IPS DF 19.7 (cell line): ENCODE data around the gene IL21R.
"Not testable (repeated sequence)": the region's sequence is repeated elsewhere in the genome, so short reads cannot be mapped to it uniquely, and the experiment has no call there.

Experiments
- DNase-seq: peaks from one replicate; pipeline ENCODE4 v3.0.0-alpha.2; 2013; ENCODE audit warnings: low read depth, low spot score

Gene IL21R

DNA sequence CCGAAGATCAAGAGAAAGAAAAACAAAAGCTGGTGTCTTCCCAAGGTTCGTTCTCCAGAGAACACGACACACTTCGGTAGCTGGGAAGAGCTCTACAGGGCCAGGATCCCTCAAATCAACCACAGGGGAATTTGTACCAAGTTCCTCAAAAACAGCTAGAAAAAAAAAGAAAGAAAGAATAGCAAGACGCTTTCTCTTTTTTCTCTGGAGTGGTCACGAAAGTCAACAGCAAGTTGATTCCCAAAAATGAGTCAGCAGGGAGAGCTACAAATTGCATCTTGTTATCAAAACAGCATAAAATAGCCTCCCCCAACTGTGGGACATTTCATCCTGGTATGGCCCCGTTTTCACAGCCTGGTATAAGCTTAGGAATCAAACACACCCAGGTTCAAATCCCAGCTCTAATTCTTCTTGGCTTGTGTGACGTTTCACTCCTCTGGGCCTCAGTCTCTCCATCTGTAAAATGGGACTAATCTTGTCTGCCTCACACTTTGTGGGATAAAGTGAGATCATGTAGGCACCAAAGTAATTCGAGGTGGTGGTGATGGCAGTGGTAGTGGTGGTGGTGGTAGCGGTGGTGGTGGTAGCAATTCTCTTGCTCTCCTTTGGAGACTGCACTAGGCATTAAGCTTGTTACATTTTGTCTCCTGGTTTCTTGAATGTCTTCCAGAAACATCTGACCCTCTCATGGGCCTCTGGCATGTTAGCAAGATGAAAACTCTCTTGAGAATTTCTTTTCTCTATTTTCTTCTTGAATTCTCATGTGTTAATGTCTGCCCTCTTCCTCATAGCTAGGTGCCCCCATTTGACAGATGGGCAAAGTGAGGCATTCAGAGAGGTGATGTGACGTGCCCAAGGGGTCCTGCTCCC, 988 bp upstream of the IL21R start:
- DNase-seq = no peak

- no peak for DNase-seq
Observed at GRCh38 chr16:27402569-27402963, 592 bp downstream of the IL21R start.

DNA sequence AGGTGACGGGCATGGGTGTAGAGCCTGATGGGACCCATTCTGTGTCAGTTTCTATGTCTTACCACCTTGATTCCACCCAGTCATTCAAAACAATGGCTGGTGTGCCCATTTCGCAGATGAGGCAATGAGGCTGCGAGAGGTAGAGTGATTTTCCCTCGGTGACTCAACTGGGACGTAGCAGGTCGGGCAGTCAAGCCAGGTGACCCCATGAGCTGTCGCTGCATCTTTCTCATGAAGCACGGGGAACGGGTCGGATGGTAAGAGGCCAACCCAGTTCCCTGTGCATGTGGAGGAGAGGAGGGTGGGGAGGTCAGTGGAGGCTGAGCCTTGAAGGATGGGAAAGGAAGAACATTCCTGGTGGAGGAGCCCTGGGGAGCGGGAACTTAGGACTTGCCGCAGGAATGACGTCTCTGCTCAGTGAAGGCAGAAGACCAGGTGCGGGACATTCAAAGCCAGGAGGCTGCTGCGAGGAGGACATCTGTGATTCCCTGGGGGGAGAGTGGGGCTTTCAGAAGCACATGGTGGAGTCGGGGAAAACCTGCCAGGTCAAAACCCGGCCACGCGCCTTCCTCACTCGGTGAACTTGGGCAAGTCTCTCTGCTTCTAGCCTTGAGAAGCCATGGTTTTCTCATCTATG, 1.1 kb downstream of the IL21R start:
- DNase-seq = no peak

DNA sequence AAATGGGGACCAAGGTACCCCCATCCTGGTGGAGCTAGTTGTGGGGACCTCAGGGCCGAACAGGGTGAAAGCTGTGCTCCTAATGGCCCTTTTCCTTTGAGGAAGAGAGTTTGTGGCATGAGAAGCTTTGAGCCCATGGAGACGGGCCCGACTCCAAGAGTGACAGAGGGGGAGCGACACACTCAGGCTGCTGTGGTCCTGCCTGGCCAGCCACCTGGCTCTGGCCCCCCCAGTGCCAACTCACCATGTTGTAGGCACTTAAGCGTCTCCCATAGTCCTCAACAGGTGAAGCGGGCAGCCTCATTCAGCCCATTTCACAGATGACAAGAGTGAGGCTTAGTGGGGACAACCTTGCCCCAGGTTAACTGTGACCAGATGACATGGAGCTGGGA, 1.6 kb downstream of the IL21R start:
- no peak for DNase-seq

DNA sequence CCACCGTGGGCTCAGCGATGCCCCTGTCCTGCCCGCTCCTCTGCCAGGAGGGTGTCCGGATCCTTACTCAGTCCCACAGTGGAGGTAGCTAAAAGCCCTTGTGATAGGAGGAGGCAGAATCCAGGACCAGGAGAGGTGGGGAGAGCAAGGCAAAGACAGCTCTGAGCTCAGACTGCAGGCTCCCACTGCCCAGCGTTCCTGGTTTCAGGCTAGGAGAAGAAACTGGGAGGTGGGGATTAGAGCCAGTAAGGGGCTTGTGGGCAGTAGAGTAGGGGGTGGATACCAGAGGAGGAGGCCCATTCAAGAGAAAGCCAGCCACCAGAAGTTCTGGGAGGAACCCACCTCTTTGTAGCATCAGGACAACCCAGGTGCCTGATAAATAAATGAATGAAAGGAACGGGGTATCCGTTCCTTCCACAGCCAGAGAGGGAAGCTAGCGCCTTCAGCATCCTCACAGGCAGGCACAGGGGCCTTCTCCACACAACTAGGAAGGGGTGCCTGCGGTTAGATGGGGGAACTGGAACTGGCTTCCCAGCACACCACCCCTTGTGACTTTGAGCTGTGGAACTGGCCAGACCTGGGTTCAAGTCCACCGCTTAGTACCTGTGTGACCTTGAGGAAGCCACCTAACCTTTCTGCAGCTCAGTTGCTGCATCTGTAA, 2.3 kb downstream of the IL21R start:
- DNase-seq = no peak

- DNase-seq = no peak
Observed at GRCh38 chr16:27405546-27406451, 3.8 kb downstream of the IL21R start.

- no peak for DNase-seq
Observed at GRCh38 chr16:27406511-27407128, 4.6 kb downstream of the IL21R start.

GRCh38 chr16:27407133-27407532, 5.2 kb downstream of the IL21R start:
- DNase-seq = no peak

DNA sequence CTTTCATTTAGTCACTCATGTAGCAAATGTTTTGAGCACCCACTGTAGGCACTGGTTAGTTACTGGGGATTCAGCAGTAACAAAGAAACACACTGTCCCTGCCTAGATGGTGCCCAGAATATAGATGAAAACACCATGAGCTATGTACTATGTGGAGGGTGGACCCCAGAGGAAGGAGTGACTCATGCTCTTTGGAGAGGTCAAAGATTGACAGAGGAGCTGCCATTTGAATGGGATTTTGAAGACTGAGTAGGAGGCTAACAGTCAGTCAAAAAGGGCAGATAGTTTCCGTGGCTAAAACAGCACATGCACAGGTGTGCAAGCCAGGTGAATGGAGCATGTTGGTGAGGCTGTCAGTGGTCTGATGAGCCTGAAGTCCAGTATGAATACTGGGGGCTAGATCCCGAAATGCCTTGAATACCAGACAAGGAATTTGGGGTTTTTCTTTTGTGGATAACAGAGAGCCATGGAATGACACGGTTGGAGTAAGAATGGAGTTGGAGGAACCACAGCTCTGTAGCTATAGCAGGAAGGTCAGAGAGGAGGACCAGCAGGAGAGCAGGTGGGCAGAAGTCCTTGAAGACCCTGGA, 6.1 kb downstream of the IL21R start:
- DNase-seq = no peak

- no peak for DNase-seq
Observed at GRCh38 chr16:27408602-27409031, 6.6 kb downstream of the IL21R start.

- not testable (repeated sequence) for DNase-seq
Observed at GRCh38 chr16:27409958-27410357, 8.0 kb downstream of the IL21R start.

GRCh38 chr16:27410761-27411160, 8.8 kb downstream of the IL21R start:
- no peak for DNase-seq

- no peak for DNase-seq
Observed at GRCh38 chr16:27413956-27414355, 12.0 kb downstream of the IL21R start.

GRCh38 chr16:27414788-27415431, 12.9 kb downstream of the IL21R start:
- DNase-seq = no peak

- no peak for DNase-seq
Observed at GRCh38 chr16:27417047-27417671, 15.2 kb downstream of the IL21R start.

DNA sequence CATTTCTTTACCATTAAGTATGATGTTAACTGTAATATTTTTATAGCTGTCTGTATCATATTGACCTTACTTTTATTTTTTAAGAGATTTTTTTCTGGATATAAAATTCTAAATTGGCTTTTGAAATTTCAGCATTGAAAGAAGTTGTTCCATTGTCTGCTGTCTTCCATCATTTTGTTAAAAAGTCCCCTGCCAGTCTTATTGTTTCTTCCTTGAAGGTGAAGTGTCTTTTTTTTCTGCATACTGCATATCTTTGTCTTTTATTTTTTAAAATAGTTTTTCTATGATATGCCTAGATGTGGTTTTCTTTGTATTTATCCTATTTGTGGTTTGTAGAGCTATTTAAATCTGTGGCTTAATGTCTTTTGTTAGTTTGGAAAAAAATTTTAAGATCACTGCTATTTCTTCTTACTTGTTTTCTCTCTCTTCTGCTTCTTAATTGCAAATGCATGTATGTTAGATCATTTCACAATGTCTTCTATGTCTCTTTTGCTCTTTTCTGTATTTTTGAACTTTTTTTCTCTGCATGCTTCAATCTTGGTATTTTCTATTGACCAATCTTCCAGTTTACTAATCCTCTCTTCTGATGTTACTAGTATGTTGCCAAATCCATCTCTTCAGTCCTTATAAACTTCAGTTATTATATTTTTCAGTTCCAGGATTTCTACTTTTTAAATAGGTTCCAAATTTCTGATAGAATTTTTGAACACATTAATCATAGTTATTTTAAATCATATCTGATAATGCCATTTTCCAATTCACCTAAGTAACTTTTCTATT, 20.2 kb downstream of the IL21R start:
- no peak for DNase-seq

DNA sequence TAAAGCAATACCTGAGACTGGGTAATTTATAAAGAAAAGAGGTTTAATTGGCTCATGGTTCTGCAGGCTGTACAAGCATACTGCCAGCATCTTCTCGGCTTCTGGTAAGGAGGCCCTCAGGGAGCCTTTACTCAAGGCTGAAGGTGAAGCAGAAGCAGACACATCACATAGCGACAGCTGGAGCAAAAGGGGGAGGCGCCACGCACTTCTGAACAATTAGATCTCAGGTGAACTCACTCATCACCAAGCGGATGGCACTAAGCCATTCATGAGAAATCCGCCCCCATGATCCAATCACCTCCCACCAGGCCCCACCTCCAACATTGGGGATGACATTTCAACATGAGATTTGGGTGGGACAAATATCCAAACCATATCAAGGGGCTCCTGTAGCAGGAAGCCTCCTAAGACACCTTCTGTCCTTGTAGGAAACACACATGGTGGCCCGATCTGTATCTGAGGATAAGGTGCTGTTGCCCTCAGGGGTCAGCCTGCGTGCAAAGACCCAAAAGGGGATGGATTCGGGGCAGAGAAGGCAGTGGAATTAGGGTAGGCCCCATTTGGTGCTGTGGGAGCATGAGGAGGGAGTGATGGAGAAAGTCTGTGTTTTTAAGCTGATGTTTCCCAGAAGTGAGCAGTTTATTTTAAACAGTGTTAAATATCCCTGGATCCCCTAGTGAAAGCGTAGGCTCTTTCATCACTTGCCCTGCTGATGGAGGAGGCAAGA, 23.0 kb downstream of the IL21R start:
- DNase-seq = no peak

DNA sequence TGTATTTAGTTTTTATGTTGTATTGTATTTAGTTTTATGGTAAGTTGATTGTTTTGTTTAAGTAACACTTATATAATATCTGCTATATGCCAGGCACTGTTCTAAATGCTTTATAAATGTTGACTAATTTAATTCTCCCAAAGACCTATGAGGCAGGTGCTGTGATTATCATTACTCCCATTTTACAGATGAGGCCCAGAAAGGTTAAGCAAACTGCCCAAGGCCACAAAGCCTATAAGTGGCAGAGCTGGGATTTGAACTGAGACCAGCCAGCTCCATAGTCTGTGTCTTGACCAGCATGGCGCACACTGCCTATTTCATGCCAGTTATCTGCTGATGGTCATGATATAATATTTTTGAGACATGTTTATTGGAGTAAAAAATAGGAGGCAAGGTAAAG, 24.0 kb downstream of the IL21R start:
- no peak for DNase-seq
